H4 (cell line): ENCODE results near the gene LMO1. TPM values are rescaled to one million over a fixed set of nuclear protein-coding genes. Genes with fewer than 3 reads are reported as not detected.

Source experiments
- DNase-seq: peaks from one replicate; pipeline ENCODE4 v3.0.0-alpha.2; 2015; ENCODE audit warnings: low spot score
- total RNA-seq: library from RNA; depleted of rRNA; stranded (reverse); fragments of >200 nt; shearing (Covaris generic); gene quantifications from 2 replicates; pipeline ENCODE4 v1.2.3, GENCODE V29; 2014

The LMO1 gene
- total RNA-seq, 1 experiment from 2014 or later = 0.46 TPM

- DNase-seq = no peak
Observed at GRCh38 chr11:8242499-8243280, 21.0 kb downstream of the LMO1 start.

DNA sequence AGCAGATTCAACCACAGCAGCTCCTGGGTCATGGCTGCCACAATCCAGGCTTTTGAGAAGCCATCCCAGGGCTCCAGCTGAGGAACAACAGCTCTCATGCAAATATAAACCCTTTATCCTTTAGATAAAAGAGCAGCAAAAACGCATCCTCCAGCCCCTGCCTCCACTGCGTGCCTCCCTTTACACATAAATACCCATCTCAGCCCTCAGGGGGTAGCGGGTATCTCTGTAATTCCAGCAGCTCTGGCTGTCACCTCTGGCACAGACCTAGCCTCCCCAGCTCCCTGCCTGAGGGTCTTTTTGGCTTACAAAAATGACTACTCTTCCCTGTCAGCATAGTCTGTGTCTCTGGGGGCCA, 21.6 kb downstream of the LMO1 start:
- no peak for DNase-seq

- DNase-seq = no peak
Observed at GRCh38 chr11:8241373-8242117, 22.1 kb downstream of the LMO1 start.

DNA sequence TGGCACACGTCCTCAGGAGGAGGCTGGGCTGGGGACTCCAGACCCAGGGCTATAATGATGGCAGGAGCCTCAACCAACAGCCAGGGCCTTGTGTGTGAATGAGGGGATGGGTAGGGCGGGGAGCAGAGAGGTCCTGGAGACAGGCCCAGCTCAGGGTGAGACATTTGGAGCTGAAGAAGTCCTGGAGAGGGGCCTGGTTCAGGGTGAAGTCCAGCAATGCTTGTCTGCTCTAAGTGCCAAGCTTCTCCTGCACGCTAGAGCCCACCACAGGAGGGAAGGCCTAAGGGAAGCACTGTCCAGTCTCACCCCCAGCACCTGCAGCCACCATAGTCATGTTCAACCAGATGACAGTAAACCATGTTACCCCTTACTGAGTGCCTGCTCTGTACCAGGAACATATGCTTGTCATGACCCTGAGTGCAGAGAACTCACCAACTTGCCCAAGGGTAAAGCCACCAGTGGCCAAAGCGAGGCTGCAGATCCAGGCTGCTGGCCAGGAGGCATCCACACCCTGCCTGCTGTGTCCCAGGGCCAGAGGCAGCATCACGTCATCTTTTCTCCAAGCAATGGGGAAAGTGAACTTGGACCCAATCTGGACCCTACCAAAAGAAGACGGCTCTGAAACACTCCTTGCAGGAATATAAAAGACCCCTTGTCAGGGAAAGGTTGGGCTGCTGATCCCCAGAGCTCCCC, 24.0 kb downstream of the LMO1 start:
- no peak for DNase-seq

GRCh38 chr11:8239040-8239439, 24.6 kb downstream of the LMO1 start:
- DNase-seq = no peak

- DNase-seq = no peak
Observed at GRCh38 chr11:8237453-8237852, 26.2 kb downstream of the LMO1 start.

- DNase-seq = no peak
Observed at GRCh38 chr11:8235925-8236324, 27.8 kb downstream of the LMO1 start.

DNA sequence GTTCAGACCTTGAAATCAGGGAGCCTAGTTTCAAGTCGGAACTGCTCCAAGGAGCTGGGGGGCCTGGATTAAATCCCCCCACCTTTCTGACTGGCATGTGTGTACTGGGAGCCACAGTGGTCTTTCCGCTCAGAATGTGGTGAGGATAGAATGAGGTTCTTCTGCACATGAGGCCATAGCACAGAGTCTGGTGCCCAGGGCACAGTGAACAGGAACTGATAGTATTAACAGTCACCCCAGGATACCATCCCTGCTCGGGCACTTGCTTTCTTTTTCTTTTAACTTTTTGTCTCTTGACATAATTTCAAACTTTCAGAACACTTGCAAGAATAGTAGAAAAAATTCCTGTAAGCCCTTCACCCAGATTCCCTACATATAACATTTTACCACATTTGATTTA, 28.8 kb downstream of the LMO1 start:
- no peak for DNase-seq

DNA sequence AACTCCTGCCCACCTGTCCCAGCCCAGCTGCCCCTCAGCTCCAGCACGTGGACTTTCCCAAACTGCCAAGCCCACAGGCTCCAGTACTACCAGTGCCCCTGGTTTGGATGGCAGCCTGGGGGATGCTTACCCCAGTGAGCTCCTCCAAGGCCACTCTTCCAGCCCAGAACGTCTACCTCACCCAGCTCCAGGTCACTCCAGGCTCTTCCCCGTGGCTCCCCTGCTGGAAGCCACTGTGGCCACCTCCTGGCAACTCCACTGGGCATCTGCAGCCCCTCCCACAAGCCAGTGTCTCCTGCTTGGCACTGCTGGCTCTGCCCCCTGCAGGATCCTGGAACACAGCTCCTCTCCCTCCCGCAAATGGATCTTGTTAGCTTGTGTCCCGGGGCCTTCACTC, 29.3 kb downstream of the LMO1 start:
- DNase-seq = peak; percentile 87

DNA sequence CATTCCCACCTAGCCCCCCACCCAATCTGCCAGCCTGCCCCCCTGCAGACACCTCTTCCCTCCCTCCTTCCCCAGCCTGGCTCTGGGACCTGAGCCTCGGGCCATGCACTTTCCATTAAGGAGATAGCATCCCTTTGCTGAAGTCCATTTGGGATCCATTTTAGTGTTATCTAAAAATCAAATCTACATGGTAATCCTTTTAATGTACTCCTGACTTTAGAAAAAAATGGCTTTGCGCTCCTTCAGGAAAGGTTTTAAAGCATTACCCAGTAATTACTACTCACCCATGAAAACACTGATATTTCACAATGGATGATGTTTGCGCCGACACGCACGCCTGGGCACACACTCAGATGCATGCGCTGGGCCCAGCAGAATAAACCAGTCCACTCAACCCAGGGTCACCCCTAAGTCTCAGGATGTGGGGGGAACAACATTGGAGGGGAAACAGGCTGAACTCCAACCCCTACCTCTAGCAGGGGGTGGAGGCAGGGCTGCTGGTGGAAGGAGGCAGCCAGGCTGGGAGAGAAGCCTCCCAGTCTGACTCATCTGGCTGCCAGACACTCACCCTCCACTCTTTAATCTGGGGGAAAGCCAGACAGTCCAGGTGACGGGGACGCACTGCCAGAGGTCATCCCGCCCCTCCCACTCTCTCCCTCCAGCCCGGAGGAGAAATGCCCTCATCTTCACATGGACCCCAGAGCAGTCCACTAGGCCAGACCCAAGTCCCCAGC, 29.8 kb downstream of the LMO1 start:
- peak; percentile 71 for DNase-seq

- no peak for DNase-seq
Observed at GRCh38 chr11:8232849-8233606, 30.6 kb downstream of the LMO1 start.

GRCh38 chr11:8232414-8232813, 31.3 kb downstream of the LMO1 start:
- no peak for DNase-seq

DNA sequence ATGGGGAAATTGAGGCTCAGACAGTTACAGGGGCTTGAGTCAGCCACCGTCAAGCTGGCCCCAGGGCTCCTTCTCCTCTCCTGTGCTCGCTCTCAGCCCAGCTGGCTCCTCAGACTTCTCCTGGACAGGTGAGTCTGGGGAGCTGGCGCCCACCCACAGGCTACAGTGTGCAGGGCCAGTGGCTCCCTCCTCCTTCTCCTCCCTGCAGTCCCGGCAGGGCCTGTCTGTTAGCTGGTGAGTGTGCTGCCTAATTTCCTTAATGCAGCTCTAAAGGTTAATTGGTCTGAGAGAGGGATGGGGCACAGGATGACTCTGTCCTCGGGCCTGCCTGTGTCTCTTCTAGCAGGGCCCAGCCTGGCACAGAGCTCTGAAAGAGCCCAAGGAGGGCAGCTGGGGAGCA, 31.7 kb downstream of the LMO1 start:
- no peak for DNase-seq

DNA sequence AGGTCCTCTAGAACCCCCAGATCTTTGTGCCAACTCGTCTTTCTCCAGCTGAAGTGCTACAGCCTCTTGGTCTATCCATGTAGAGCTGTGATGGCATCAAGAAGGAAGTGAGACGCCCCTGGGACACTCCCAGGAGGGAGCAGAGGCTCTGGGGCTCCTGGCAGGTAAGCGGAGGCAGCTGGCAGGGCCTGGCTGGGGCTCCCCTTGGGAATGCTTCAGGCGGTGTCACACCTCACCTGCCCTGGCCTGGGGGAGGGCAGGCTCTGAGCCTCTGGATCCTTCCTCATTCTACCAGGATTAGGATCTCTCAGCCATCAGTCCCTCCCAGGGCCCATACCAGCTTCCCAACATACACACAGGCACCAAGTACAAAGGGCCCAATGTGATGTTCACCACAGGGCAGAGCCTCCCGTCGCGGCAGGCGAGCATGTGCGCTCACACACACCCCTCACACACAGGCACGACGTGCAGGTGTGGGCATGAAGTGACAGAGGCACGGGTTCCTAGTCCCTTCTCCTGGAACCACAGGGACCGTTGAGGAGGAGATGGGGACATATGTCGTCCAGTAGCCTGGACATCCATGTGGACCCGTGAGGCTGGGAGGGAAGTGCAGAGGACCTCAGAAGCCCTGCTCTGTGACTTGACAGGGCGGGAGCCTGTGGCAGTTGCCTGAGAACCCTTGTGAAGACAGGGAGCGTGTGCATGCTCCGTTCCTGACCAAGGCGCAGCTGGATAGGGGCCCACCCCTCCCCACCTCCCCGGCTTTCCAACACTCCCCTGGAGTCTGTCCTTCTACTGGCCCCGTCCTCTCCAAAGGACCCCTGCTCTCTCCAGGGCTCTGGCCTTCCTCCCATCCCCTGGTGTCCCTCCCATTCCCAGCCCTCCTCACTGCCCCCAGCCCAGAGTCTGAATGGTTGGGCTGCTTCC, 32.5 kb downstream of the LMO1 start:
- DNase-seq = no peak

DNA sequence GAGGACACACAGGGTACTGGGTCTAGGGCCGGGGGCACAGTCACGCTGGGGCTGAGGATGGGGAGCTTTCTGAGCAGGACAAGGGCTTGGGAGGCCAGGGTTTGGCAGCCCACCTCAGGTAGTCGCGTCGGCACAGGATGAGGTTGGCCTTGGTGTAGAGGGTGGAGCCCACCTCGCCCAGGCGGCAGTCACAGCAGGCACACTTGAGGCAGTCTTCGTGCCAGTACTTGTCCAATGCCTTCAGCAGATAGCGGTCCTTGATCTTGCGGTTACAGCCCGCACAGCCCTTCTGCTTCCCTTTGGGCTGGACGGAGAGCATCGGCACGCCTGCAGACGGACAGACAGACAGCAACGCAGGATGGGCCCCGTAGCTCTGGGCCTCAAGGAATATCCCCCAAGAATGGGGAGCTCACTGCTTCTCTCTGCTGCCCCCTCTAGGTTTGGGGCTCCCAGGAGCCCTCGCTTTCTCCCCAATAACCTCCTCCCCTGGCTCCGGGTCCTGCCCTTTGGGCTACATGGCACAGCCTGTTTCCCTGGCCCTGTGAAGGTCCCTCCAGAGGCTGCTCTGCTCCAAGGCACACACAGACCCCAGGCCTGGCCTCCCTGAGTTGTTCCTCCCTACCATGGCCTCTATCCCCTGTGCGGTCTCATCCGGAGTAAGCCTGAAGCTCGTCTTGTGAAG, 33.4 kb downstream of the LMO1 start:
- DNase-seq = no peak

DNA sequence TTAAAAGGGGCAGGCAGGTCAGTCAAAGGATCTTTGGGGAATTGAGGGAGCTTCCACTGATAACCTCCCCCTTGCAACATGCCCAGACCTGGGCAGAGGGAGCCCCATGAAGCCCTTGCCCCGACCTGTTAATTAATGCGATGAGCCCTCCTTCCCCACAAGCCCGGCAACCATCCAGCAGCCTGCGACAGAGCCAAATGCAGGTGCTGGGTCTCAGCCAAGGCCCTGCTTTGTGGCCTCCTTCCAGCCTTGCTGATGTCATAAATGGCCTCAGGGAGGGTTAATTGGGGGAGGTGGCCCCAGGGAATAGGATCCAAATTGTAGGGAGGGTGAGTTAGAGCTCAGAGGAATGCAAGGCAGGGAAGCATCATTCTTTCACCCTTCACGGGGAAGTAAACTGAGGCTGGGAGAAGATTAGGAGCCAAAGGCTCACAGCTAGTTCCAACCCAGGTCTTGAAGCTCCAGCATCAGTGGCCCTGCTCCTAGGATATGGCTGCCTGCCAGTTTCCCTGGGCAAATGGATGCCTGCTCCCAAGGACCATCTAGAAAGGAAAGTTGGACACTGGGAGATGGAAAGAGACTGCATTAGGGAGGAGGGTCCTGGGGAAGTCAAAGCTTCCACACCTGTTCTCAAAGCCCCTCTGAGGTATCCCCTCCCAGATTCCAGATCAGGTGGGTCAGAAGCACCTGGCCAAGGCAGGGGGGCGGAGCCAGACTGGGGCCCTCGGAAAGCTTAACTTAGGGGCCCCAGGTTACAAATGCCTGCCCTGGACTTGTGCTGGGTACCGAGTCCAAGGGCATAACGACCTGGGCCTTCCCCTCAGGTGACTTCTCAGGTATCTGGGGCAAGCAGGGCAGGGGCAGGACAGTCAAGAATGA, 34.1 kb downstream of the LMO1 start:
- peak; percentile 65 for DNase-seq

- DNase-seq = no peak
Observed at GRCh38 chr11:8228231-8228630, 35.4 kb downstream of the LMO1 start.
